Right lobe of liver (tissue), 6 donors: ENCODE results near the gene ONECUT1. TPM values are rescaled to one million over a fixed set of nuclear protein-coding genes. Genes with fewer than 3 reads are reported as not detected.
"Not testable (repeated sequence)": the region's sequence is repeated elsewhere in the genome, so short reads cannot be mapped to it uniquely, and the experiment has no call there.

Source experiments
- ATAC-seq, 4 donors: fragments of 200-7000 bp; cut with Tn5 transposase; one replicate each; pipeline ENCODE4 v1.9.1; 2020; ENCODE audit warnings: mild to moderate bottlenecking in 4 of 4, moderate library complexity in 4 of 4
- DNase-seq, 3 donors: peaks; one replicate each; pipeline ENCODE4 v3.0.0-alpha.2; 2020
- H3K27ac ChIP-seq, 3 donors: fragments of 200-600 bp; one replicate each; pipeline ENCODE4 v1.8.0; 2022
- H3K27me3 ChIP-seq, 2 donors: fragments of 200-600 bp; one replicate each; pipeline ENCODE4 v1.8.0; 2022
- H3K36me3 ChIP-seq, 4 donors: fragments of 200-600 bp; sonication (generic) in 1 of 4; one replicate each; pipeline versions ENCODE4 v1.5.1 to v1.8.0; 2017 to 2022; ENCODE audit warnings: control low read depth in 1 of 4
- H3K4me1 ChIP-seq, 4 donors: fragments of 200-600 bp; sonication (generic) in 1 of 4; one replicate each; pipeline versions ENCODE4 v1.5.1 to v1.8.0; 2017 to 2022; ENCODE audit warnings: control low read depth in 1 of 4
- H3K4me3 ChIP-seq, 3 donors: fragments of 200-600 bp; one replicate each; pipeline ENCODE4 v1.8.0; 2022
- H3K9me3 ChIP-seq, 4 donors: fragments of 200-600 bp; sonication (generic) in 1 of 4; one replicate each; pipeline versions ENCODE4 v1.5.1 to v1.8.0; 2017 to 2022; ENCODE audit warnings: control low read depth in 1 of 4
- CTCF ChIP-seq, 4 donors: fragments of 200-600 bp in 3 of 4; fragments of 450-650 bp in 1 of 4; IDR thresholded peaks; one replicate each; pipeline versions ENCODE4 v1.5.1 to v1.8.0; 2016 to 2022; ENCODE audit warnings: antibody characterized with exemption in 4 of 4, mild to moderate bottlenecking in 2 of 4
- POLR2A ChIP-seq: fragments of 450-650 bp; IDR thresholded peaks from one replicate; pipeline ENCODE4 v1.6.1; 2017; ENCODE audit warnings: antibody characterized with exemption, mild to moderate bottlenecking
- WGBS: methylation state at CpG from one replicate; pipeline ENCODE4 v1.1.6; 2018; ENCODE audit warnings: low coverage, low lambda C conversion rate; ENCODE audit not compliant: insufficient coverage; ENCODE audit errors: missing lambda C conversion rate; 5-methylcytosine and 5-hydroxymethylcytosine counted together
- intact Hi-C, 2 donors: fragments of 100-400 bp; cut with DNase I; formaldehyde crosslinking; loops; one replicate each; pipeline versions ENCODE4 v1.11.2 to v1.14.1; 2022
- long read RNA-seq: library from polyadenylated mRNA; unstranded; transcript quantifications from one replicate; pipeline ENCODE4 v2.0.0, GENCODE V29; 2019
- total RNA-seq, 6 experiments: library from RNA; depleted of rRNA in 2 of 6; stranded (reverse); fragments of >200 nt in 2 of 6; fragmentation: NEBNext Ultra II Directional in 3 of 6; extraction: Animal tissue kit (Norgen Biotek cat#: 25700) in 3 of 6; gene quantifications; one replicate each; pipeline versions ENCODE4 v1.1.0 to v1.2.4, GENCODE V29; 2016 to 2023
- donor health status: DM: no; HTN: yes; CAD: no.
- donor health status: DM: no; HTN: no; CAD: no.
- donor health status: DM: no; HTN: no; CAD: no.
- donor health status: DM: no; HTN: yes; CAD: no.
- donor health status: DM: no; HTN: yes; CAD: no.

ONECUT1 gene
- total RNA-seq: 10 to 100 TPM; 41.3 to 58.2 (median 52.5) TPM
- long read RNA-seq, partial matches to known transcripts: 1 of 4 reads
- long read RNA-seq, other reads (novel, unspliced or antisense): 2 of 4 reads

GRCh38 chr15:52790169-52790708 lies at the start of gene ONECUT1:
TSS of gene ONECUT1 (minus strand) at chr15:52790336. CDS start at chr15:52789884, 452 bp downstream.
- DNase-seq (peak; percentile 82 to 88 (median 87)), ATAC-seq (peak; percentile 26 to 56 (median 40))
- 0% methylated on average over 5 of the region's 64 CpGs for WGBS
- no peaks in the 10 kb centered on the region for H3K36me3 ChIP-seq
- no peaks in the 10 kb centered on the region for H3K9me3 ChIP-seq
- no peaks in the 10 kb centered on the region for H3K4me1 ChIP-seq
- TF ChIP-seq POLR2A (peak; percentile 93), CTCF (IDR thresholded peaks at IDR 0.05) (no peak)
- intact Hi-C loops: no loop called here
- H3K27ac ChIP-seq: peak within 1 kb of the TSS; percentile 83 to 98 (median 83)
- peak within 1 kb of the TSS; percentile 66 to 82 (median 81) for H3K4me3 ChIP-seq
- H3K27me3 ChIP-seq: no peaks in the 10 kb centered on the region

- H3K36me3 ChIP-seq: no peaks in the 10 kb centered on the region
- H3K4me3 ChIP-seq: no peak overlapping the region
- DNase-seq (no peak), ATAC-seq (no peak)
- WGBS: 64% methylated on average over 3 of the region's 3 CpGs
- no peaks in the 10 kb centered on the region for H3K4me1 ChIP-seq
- no peaks in the 10 kb centered on the region for H3K9me3 ChIP-seq
- no peaks in the 10 kb centered on the region for H3K27me3 ChIP-seq
- no peak overlapping the region for H3K27ac ChIP-seq
- intact Hi-C loops: no loop called here
- TF ChIP-seq POLR2A (no peak), CTCF (IDR thresholded peaks at IDR 0.05) (no peak)
Measured at GRCh38 chr15:52834379-52834778, 44.2 kb upstream of the ONECUT1 start.

GRCh38 chr15:52824169-52824942 lies 34.2 kb upstream of the ONECUT1 start:
- ATAC-seq (peak; percentile 37 to 71 (median 61)), DNase-seq (peak; percentile 32 to 71 (median 60))
- H3K36me3 ChIP-seq, intact Hi-C loops, H3K27me3 ChIP-seq, H3K4me1 ChIP-seq, H3K9me3 ChIP-seq: not testable (repeated sequence)
- H3K27ac ChIP-seq: peak overlapping the region in 1 of 3 donors; percentile 55
- H3K4me3 ChIP-seq: peak overlapping the region in 2 of 3 donors; percentile 23 to 36
- 35% methylated on average over 8 of the region's 14 CpGs for WGBS

GRCh38 chr15:52822475-52822874 lies 32.3 kb upstream of the ONECUT1 start:
- DNase-seq: no peak
- no peaks in the 10 kb centered on the region for H3K9me3 ChIP-seq
- no peaks in the 10 kb centered on the region for H3K27me3 ChIP-seq
- 81% methylated on average over 2 of the region's 2 CpGs for WGBS
- H3K4me1 ChIP-seq: peaks cover 0 to 4% (median 0%) of the 10 kb centered on the region in 4 donors
- no peaks in the 10 kb centered on the region for H3K36me3 ChIP-seq
- H3K27ac ChIP-seq: no peak overlapping the region
- TF ChIP-seq CTCF (IDR thresholded peaks at IDR 0.05) (no peak), POLR2A (no peak)
- intact Hi-C loops: no loop called here
- ATAC-seq: no peak
- no peak overlapping the region for H3K4me3 ChIP-seq

GRCh38 chr15:52819253-52819652 lies 29.1 kb upstream of the ONECUT1 start:
- intact Hi-C loops: no loop called here
- no peak for TF ChIP-seq POLR2A
- no peak for TF ChIP-seq CTCF (IDR thresholded peaks at IDR 0.05)
- Histone ChIP-seq H3K27ac (no peak overlapping the region), H3K9me3 (no peaks in the 10 kb centered on the region), H3K27me3 (no peaks in the 10 kb centered on the region), H3K4me3 (no peak overlapping the region), H3K36me3 (no peaks in the 10 kb centered on the region), H3K4me1 (no peaks in the 10 kb centered on the region)
- ATAC-seq (no peak), DNase-seq (no peak)
- 81% methylated on average over 4 of the region's 4 CpGs for WGBS

- H3K4me1 ChIP-seq, H3K4me3 ChIP-seq, H3K9me3 ChIP-seq, H3K36me3 ChIP-seq, intact Hi-C loops, DNase-seq, H3K27ac ChIP-seq, H3K27me3 ChIP-seq, ATAC-seq: not testable (repeated sequence)
- WGBS: 33% methylated on average over 1 of the region's 1 CpG
Measured at GRCh38 chr15:52815899-52816298, 25.8 kb upstream of the ONECUT1 start.
